Measurements from ENCODE around the gene SEPTIN12.

DNA sequence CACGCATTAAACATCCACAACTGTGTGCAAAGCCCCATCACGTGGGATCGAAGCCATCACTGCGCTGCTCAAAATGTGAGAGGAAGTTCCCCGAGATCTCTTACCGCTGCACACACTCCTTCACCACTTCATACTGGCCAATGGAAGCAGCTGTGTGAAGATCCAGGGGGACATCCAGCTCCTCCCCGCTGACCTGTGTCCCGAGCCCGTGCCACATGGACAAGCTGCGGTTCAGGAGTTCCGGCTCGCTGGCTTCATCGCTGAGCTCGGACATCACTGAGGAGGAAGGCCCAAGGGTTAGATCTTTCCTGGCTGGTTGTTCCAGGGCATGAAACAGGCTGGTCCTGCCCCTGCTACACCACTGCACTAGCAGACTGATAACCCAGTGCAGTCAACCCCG, 58.3 kb downstream of the SEPTIN12 start:
- TF ChIP-seq EZH2 (IDR thresholded peaks at IDR 0.05; ENCODE audit: borderline replicate concordance): no peak
- TF ChIP-seq, protein P1, sequence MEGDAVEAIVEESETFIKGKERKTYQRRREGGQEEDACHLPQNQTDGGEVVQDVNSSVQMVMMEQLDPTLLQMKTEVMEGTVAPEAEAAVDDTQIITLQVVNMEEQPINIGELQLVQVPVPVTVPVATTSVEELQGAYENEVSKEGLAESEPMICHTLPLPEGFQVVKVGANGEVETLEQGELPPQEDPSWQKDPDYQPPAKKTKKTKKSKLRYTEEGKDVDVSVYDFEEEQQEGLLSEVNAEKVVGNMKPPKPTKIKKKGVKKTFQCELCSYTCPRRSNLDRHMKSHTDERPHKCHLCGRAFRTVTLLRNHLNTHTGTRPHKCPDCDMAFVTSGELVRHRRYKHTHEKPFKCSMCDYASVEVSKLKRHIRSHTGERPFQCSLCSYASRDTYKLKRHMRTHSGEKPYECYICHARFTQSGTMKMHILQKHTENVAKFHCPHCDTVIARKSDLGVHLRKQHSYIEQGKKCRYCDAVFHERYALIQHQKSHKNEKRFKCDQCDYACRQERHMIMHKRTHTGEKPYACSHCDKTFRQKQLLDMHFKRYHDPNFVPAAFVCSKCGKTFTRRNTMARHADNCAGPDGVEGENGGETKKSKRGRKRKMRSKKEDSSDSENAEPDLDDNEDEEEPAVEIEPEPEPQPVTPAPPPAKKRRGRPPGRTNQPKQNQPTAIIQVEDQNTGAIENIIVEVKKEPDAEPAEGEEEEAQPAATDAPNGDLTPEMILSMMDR (IDR thresholded peaks at IDR 0.05; ENCODE audit: poor library complexity): no peak

Measured in hepatocyte (in vitro differentiated cells).